Neural progenitor cell (in vitro differentiated cells): ENCODE measurements around the gene ZNF277. TPM values are rescaled to one million over a fixed set of nuclear protein-coding genes. Genes with fewer than 3 reads are reported as not detected.

Source experiments
- DNase-seq: peaks from one replicate; pipeline ENCODE4 v3.0.0-alpha.2; 2016; ENCODE audit warnings: low spot score
- H2AFZ ChIP-seq: fragments of 200-600 bp; sonication (generic); replicated peaks from 2 replicates; pipeline ENCODE4 v1.6.1; 2016; ENCODE audit warnings: antibody characterized with exemption
- H3F3A ChIP-seq: fragments of 200-600 bp; sonication (generic); 2 replicates; pipeline ENCODE4 v1.6.1; 2016; ENCODE audit warnings: antibody characterized with exemption, low read depth
- H3K27ac ChIP-seq: fragments of 200-600 bp; sonication (generic); 2 replicates; pipeline ENCODE4 v1.5.1; 2016; ENCODE audit warnings: mild to moderate bottlenecking
- H3K27me3 ChIP-seq: fragments of 200-600 bp; sonication (generic); 2 replicates; pipeline ENCODE4 v1.6.1; 2016; ENCODE audit warnings: mild to moderate bottlenecking, moderate library complexity
- H3K36me3 ChIP-seq: fragments of 200-600 bp; sonication (generic); 2 replicates; pipeline ENCODE4 v1.5.1; 2016
- H3K4me1 ChIP-seq: fragments of 200-600 bp; sonication (generic); 2 replicates; pipeline ENCODE4 v1.6.1; 2016; ENCODE audit warnings: mixed run types
- H3K4me2 ChIP-seq: fragments of 200-600 bp; sonication (generic); 2 replicates; pipeline ENCODE4 v1.6.1; 2016
- H3K4me3 ChIP-seq: fragments of 200-600 bp; sonication (generic); 2 replicates; pipeline ENCODE4 v1.5.1; 2016
- H3K79me2 ChIP-seq: fragments of 200-600 bp; sonication (generic); 2 replicates; pipeline ENCODE4 v1.6.1; 2016; ENCODE audit warnings: low read depth
- H3K9ac ChIP-seq: fragments of 200-600 bp; sonication (generic); 2 replicates; pipeline ENCODE4 v1.6.1; 2016
- H3K9me3 ChIP-seq: fragments of 200-600 bp; sonication (generic); 2 replicates; pipeline ENCODE4 v1.5.1; 2016; ENCODE audit warnings: low read depth
- H4K20me1 ChIP-seq: fragments of 200-600 bp; sonication (generic); 2 replicates; pipeline ENCODE4 v1.6.1; 2016; ENCODE audit warnings: low read depth
- H3K27ac Mint-ChIP-seq: 3 replicates; pipeline ENCODE4 v1.8.0; 2021; ENCODE audit warnings: mixed read lengths
- H3K27me3 Mint-ChIP-seq: 2 replicates; pipeline ENCODE4 v1.8.0; 2022; ENCODE audit warnings: low read depth, mild to moderate bottlenecking, inconsistent platforms, moderate library complexity, mixed read lengths; ENCODE audit not compliant: insufficient read depth
- H3K36me3 Mint-ChIP-seq: 3 replicates; pipeline ENCODE4 v1.8.0; 2021; ENCODE audit warnings: mixed read lengths
- H3K4me1 Mint-ChIP-seq: 3 replicates; pipeline ENCODE4 v1.8.0; 2021; ENCODE audit warnings: mixed read lengths
- H3K4me3 Mint-ChIP-seq: 3 replicates; pipeline ENCODE4 v1.8.0; 2021; ENCODE audit warnings: mild to moderate bottlenecking, moderate library complexity, mixed read lengths
- H3K9me3 Mint-ChIP-seq: 3 replicates; pipeline ENCODE4 v1.8.0; 2020; ENCODE audit warnings: mixed read lengths
- EZH2 ChIP-seq: fragments of 200-600 bp; sonication (generic); IDR thresholded peaks from 2 replicates; pipeline ENCODE4 v1.6.1; 2017; ENCODE audit warnings: antibody characterized with exemption, mild to moderate bottlenecking, moderate library complexity
- EZH2phosphoT487 ChIP-seq: fragments of 200-600 bp; sonication (generic); IDR thresholded peaks from 2 replicates; pipeline ENCODE4 v1.6.1; 2017; ENCODE audit warnings: antibody characterized with exemption
- total RNA-seq: library from RNA; depleted of rRNA; stranded (reverse); fragments of >200 nt; gene quantifications from 2 replicates; pipeline ENCODE4 v1.2.3, GENCODE V29; 2015; ENCODE audit warnings: low replicate concordance
- TF ChIP-seq, protein P1 (sequence below): fragments of 200-600 bp; sonication (generic); IDR thresholded peaks from 2 replicates; pipeline ENCODE4 v1.5.1; 2017; ENCODE audit warnings: antibody characterized with exemption, mild to moderate bottlenecking

Gene ZNF277
- total RNA-seq, 1 donor from 2014 or later, result 55.5 TPM

DNA sequence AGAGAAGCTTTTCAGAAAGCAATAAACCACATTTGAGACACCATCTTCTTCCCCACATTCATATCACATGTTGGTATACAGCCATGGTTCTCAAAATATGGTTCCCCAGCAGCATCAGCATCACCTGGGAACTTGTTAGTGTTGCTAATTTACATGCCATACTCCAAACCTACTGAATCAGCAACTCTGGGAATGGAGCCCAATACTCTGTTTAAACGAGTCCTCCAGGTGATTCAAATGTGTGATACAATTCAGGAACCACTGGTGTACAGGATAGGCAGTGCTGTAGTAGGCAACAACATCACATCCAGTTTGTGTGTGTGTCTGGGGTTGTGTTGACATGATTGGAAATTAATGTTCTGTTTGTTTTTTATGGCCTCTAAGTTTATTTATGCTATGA, 47.7 kb downstream of the ZNF277 start:
- Mint-ChIP-seq H3K9me3 (no peaks in the 10 kb centered on the region), H3K4me1 (peaks cover 17% of the 10 kb centered on the region), H3K27ac (no peak overlapping the region), H3K27me3 (no peaks in the 10 kb centered on the region), H3K4me3 (no peak overlapping the region), H3K36me3 (peaks cover 2% of the 10 kb centered on the region)
- no peak for TF ChIP-seq EZH2
- TF ChIP-seq, protein P1, sequence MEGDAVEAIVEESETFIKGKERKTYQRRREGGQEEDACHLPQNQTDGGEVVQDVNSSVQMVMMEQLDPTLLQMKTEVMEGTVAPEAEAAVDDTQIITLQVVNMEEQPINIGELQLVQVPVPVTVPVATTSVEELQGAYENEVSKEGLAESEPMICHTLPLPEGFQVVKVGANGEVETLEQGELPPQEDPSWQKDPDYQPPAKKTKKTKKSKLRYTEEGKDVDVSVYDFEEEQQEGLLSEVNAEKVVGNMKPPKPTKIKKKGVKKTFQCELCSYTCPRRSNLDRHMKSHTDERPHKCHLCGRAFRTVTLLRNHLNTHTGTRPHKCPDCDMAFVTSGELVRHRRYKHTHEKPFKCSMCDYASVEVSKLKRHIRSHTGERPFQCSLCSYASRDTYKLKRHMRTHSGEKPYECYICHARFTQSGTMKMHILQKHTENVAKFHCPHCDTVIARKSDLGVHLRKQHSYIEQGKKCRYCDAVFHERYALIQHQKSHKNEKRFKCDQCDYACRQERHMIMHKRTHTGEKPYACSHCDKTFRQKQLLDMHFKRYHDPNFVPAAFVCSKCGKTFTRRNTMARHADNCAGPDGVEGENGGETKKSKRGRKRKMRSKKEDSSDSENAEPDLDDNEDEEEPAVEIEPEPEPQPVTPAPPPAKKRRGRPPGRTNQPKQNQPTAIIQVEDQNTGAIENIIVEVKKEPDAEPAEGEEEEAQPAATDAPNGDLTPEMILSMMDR, result no peak
- DNase-seq, result no peak
- peaks cover 40% of the 10 kb centered on the region for H3K79me2 ChIP-seq
- H3K36me3 ChIP-seq, result no peaks in the 10 kb centered on the region
- peaks cover 41% of the 10 kb centered on the region for H4K20me1 ChIP-seq
- H3K4me3 ChIP-seq, result no peak overlapping the region
- H3K9ac ChIP-seq, result no peak overlapping the region
- H2AFZ ChIP-seq, result no peak overlapping the region
- no peak overlapping the region for H3K4me2 ChIP-seq
- no peaks in the 10 kb centered on the region for H3K9me3 ChIP-seq
- peaks cover 26% of the 10 kb centered on the region for H3K27me3 ChIP-seq
- no peaks in the 10 kb centered on the region for H3F3A ChIP-seq
- H3K27ac ChIP-seq, result no peak overlapping the region
- H3K4me1 ChIP-seq, result peaks cover 41% of the 10 kb centered on the region

DNA sequence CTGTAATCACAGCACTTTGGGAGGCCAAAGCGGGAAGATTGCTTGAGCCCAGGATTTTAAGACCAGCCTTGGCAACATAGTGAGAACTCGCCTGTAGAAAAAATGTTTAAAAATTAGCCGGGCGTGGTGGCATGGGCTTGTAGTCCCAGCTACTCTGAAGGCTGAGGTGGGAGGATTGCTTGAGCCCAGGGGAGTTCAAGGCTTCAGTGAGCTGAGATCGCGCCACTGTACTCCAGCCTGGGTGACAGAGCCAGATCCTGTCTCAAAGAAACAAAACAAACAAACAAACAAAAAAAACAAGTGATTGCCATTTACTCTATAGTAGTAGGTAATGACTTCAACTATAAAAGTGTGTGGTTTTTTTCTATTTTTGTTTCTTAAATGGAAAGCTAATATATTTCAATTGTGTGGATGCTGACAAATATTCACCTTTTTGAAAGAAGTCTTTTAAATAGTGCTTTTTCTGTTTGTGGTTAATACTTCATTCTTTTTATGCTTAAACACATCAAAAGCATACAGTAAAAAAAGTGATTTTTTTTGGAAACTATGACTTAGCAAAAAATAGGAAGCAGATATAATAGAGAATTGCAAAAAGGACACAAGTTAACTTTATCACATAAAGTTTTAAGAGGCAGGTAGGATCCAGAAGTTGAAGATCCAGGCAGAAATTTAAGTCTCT, 48.4 kb downstream of the ZNF277 start:
- Histone ChIP-seq H3K4me2 (no peak overlapping the region), H3K9me3 (no peaks in the 10 kb centered on the region), H3K9ac (no peak overlapping the region), H3K79me2 (peaks cover 40% of the 10 kb centered on the region), H3K27me3 (peaks cover 19% of the 10 kb centered on the region), H3K4me1 (peaks cover 38% of the 10 kb centered on the region), H3K4me3 (no peak overlapping the region), H3K36me3 (no peaks in the 10 kb centered on the region), H4K20me1 (peaks cover 40% of the 10 kb centered on the region), H3K27ac (no peak overlapping the region), H2AFZ (no peak overlapping the region), H3F3A (no peaks in the 10 kb centered on the region)
- DNase-seq, result no peak
- Mint-ChIP-seq H3K4me1 (peaks cover 17% of the 10 kb centered on the region), H3K36me3 (no peaks in the 10 kb centered on the region), H3K9me3 (no peaks in the 10 kb centered on the region), H3K27me3 (no peaks in the 10 kb centered on the region), H3K27ac (no peak overlapping the region), H3K4me3 (no peak overlapping the region)
- TF ChIP-seq, protein P1, result no peak
- TF ChIP-seq EZH2phosphoT487, result no peak
- TF ChIP-seq EZH2, result no peak

DNA sequence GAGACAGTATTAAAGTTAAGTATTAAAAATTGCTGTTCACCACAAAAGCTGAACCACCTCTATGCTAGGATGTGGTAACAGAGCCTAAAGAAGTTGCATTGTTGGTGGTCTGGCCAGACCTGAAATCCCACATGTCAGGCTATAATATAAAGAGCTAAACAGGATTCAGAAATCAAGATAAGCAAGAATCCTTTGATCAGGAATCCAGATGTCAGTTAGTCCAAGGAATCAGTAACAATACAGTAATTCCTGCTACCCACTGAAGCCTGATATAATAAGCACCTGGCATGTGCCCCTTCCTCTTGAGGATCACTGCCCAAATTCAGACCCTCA, 48.9 kb downstream of the ZNF277 start:
- Histone ChIP-seq H3K36me3 (no peaks in the 10 kb centered on the region), H2AFZ (no peak overlapping the region), H3K27me3 (peaks cover 14% of the 10 kb centered on the region), H4K20me1 (peaks cover 41% of the 10 kb centered on the region), H3K9ac (no peak overlapping the region), H3K4me2 (no peak overlapping the region), H3K9me3 (no peaks in the 10 kb centered on the region), H3K4me1 (peaks cover 37% of the 10 kb centered on the region), H3F3A (no peaks in the 10 kb centered on the region), H3K79me2 (peaks cover 40% of the 10 kb centered on the region), H3K27ac (no peak overlapping the region), H3K4me3 (no peak overlapping the region)
- H3K9me3 Mint-ChIP-seq, result no peaks in the 10 kb centered on the region
- H3K36me3 Mint-ChIP-seq, result no peaks in the 10 kb centered on the region
- no peak overlapping the region for H3K4me3 Mint-ChIP-seq
- no peak overlapping the region for H3K27ac Mint-ChIP-seq
- no peak for TF ChIP-seq EZH2
- TF ChIP-seq EZH2phosphoT487, result no peak
- TF ChIP-seq, protein P1, result no peak
- H3K4me1 Mint-ChIP-seq, result peaks cover 17% of the 10 kb centered on the region
- no peaks in the 10 kb centered on the region for H3K27me3 Mint-ChIP-seq
- peak; percentile 16 for DNase-seq
